ENCODE results near the gene SPSB3.
"Not testable (repeated sequence)": the region's sequence is repeated elsewhere in the genome, so short reads cannot be mapped to it uniquely, and the experiment has no call there.

Gene SPSB3

GRCh38 chr16:1816396-1817275 is 34.3 kb upstream of the SPSB3 start:
- DNase-seq (ENCODE audit: low spot score): no peak

GRCh38 chr16:1815461-1815860 is 33.1 kb upstream of the SPSB3 start:
- DNase-seq (ENCODE audit: low spot score): no peak

- DNase-seq (ENCODE audit: low spot score): no peak
Measured at GRCh38 chr16:1812732-1813163, 30.4 kb upstream of the SPSB3 start.

GRCh38 chr16:1810536-1810935 is 28.2 kb upstream of the SPSB3 start:
- no peak for DNase-seq (ENCODE audit: low spot score)

GRCh38 chr16:1810106-1810505 is 27.7 kb upstream of the SPSB3 start:
- DNase-seq (ENCODE audit: low spot score): no peak

GRCh38 chr16:1809281-1809801 is 27.0 kb upstream of the SPSB3 start:
- DNase-seq (ENCODE audit: low spot score): no peak

GRCh38 chr16:1808691-1809090 is 26.3 kb upstream of the SPSB3 start:
- no peak for DNase-seq (ENCODE audit: low spot score)

- DNase-seq (ENCODE audit: low spot score): no peak
Measured at GRCh38 chr16:1807626-1808025, 25.3 kb upstream of the SPSB3 start.

GRCh38 chr16:1800701-1801100 is 18.3 kb upstream of the SPSB3 start:
- DNase-seq (ENCODE audit: low spot score): no peak

- DNase-seq (ENCODE audit: low spot score): not testable (repeated sequence)
Measured at GRCh38 chr16:1799263-1799662, 16.9 kb upstream of the SPSB3 start.

GRCh38 chr16:1794908-1795666 is 12.7 kb upstream of the SPSB3 start:
- no peak for DNase-seq (ENCODE audit: low spot score)

- DNase-seq (ENCODE audit: low spot score): no peak
Measured at GRCh38 chr16:1794221-1794871, 12.0 kb upstream of the SPSB3 start.

- no peak for DNase-seq (ENCODE audit: low spot score)
Measured at GRCh38 chr16:1793578-1794220, 11.3 kb upstream of the SPSB3 start, which contains the start of gene IGFALS. TSS of gene IGFALS (minus strand) at chr16:1793705. CDS start at chr16:1793652, 53 bp downstream.

- DNase-seq (ENCODE audit: low spot score): no peak
Measured at GRCh38 chr16:1792836-1793577, 10.6 kb upstream of the SPSB3 start.

GRCh38 chr16:1791943-1792812 is 9.8 kb upstream of the SPSB3 start:
- DNase-seq (ENCODE audit: low spot score): no peak

GRCh38 chr16:1791256-1791942 is 9.0 kb upstream of the SPSB3 start:
- DNase-seq (ENCODE audit: low spot score): no peak

- no peak for DNase-seq (ENCODE audit: low spot score)
Measured at GRCh38 chr16:1790611-1791255, 8.4 kb upstream of the SPSB3 start.

- DNase-seq (ENCODE audit: low spot score): no peak
Measured at GRCh38 chr16:1790261-1790610, 7.9 kb upstream of the SPSB3 start.

GRCh38 chr16:1789643-1790045 is 7.3 kb upstream of the SPSB3 start:
- no peak for DNase-seq (ENCODE audit: low spot score)

Data from COLO829 (cell line).